DOHH2 (cell line): ENCODE measurements around the gene USH2A.

ENCODE experiments used
- H3F3A ChIP-seq: fragments of 200-600 bp; sonication (generic), shearing (Covaris generic); 2 replicates; pipeline ENCODE4 v1.6.0; 2016; ENCODE audit warnings: antibody characterized with exemption, mild to moderate bottlenecking; ENCODE audit not compliant: control insufficient read depth, insufficient read depth
- H3K27ac ChIP-seq: fragments of 200-600 bp; sonication (generic); 2 replicates; pipeline ENCODE4 v1.5.1; 2014; ENCODE audit warnings: low read depth, mild to moderate bottlenecking, low read length, moderate library complexity
- H3K27me3 ChIP-seq: fragments of 200-600 bp; sonication (generic); 2 replicates; pipeline ENCODE4 v1.6.1; 2014; ENCODE audit warnings: mild to moderate bottlenecking, low read length, mixed read lengths; ENCODE audit not compliant: control insufficient read depth
- H3K36me3 ChIP-seq: fragments of 200-600 bp; sonication (generic); 2 replicates; pipeline ENCODE4 v1.6.1; 2014; ENCODE audit warnings: mild to moderate bottlenecking, low read length, moderate library complexity, mixed read lengths; ENCODE audit not compliant: control insufficient read depth
- H3K4me1 ChIP-seq: fragments of 200-600 bp; sonication (generic); 2 replicates; pipeline ENCODE4 v1.6.1; 2014; ENCODE audit warnings: mild to moderate bottlenecking, low read length, mixed read lengths; ENCODE audit not compliant: control insufficient read depth
- H3K4me2 ChIP-seq: fragments of 200-600 bp; sonication (generic); 2 replicates; pipeline ENCODE4 v1.6.0; 2014; ENCODE audit warnings: mild to moderate bottlenecking, low read length, moderate library complexity
- H3K4me3 ChIP-seq: fragments of 200-600 bp; sonication (generic); 2 replicates; pipeline ENCODE4 v1.5.1; 2014; ENCODE audit warnings: mild to moderate bottlenecking, low read length, mixed read lengths
- H3K79me2 ChIP-seq: fragments of 200-600 bp; sonication (generic); 2 replicates; pipeline ENCODE4 v1.6.1; 2014; ENCODE audit warnings: mild to moderate bottlenecking, low read length, mixed read lengths; ENCODE audit not compliant: control insufficient read depth
- H3K9me2 ChIP-seq: fragments of 200-600 bp; sonication (generic); replicated peaks from 2 replicates; pipeline ENCODE4 v1.6.1; 2014; ENCODE audit warnings: mild to moderate bottlenecking, low read length, mixed read lengths; ENCODE audit not compliant: control insufficient read depth
- H3K9me3 ChIP-seq: fragments of 200-600 bp; sonication (generic); 2 replicates; pipeline ENCODE4 v1.6.1; 2014; ENCODE audit warnings: antibody characterized with exemption, low read length, mixed read lengths; ENCODE audit not compliant: control insufficient read depth, insufficient read depth
- H4K20me1 ChIP-seq: fragments of 200-600 bp; sonication (generic); 2 replicates; pipeline ENCODE4 v1.6.0; 2014; ENCODE audit warnings: low read depth, mild to moderate bottlenecking, antibody characterized with exemption, low read length, moderate library complexity; ENCODE audit not compliant: control insufficient read depth, insufficient read depth
- EZH2phosphoT487 ChIP-seq: fragments of 200-600 bp; sonication (generic); IDR thresholded peaks from 2 replicates; pipeline ENCODE4 v1.6.1; 2017; ENCODE audit warnings: borderline replicate concordance, mild to moderate bottlenecking, antibody characterized with exemption, low read length, moderate library complexity, mixed read lengths
- TF ChIP-seq, protein P1 (sequence below): fragments of 200-600 bp; sonication (generic); IDR thresholded peaks from one replicate; pipeline ENCODE4 v1.5.1; 2014; ENCODE audit warnings: antibody characterized with exemption, mild to moderate bottlenecking, low read depth, low read length; ENCODE audit not compliant: poor library complexity, severe bottlenecking

The USH2A gene

GRCh38 chr1:215891266-215892057 lies 531.8 kb downstream of the USH2A start:
- no peaks in the 10 kb centered on the region for H4K20me1 ChIP-seq
- no peak overlapping the region for H3K27ac ChIP-seq
- no peaks in the 10 kb centered on the region for H3K36me3 ChIP-seq
- H3K9me3 ChIP-seq, result no peaks in the 10 kb centered on the region
- H3K27me3 ChIP-seq, result no peaks in the 10 kb centered on the region
- no peak overlapping the region for H3K4me3 ChIP-seq
- no peaks in the 10 kb centered on the region for H3F3A ChIP-seq
- no peak for TF ChIP-seq EZH2phosphoT487
- TF ChIP-seq, protein P1, sequence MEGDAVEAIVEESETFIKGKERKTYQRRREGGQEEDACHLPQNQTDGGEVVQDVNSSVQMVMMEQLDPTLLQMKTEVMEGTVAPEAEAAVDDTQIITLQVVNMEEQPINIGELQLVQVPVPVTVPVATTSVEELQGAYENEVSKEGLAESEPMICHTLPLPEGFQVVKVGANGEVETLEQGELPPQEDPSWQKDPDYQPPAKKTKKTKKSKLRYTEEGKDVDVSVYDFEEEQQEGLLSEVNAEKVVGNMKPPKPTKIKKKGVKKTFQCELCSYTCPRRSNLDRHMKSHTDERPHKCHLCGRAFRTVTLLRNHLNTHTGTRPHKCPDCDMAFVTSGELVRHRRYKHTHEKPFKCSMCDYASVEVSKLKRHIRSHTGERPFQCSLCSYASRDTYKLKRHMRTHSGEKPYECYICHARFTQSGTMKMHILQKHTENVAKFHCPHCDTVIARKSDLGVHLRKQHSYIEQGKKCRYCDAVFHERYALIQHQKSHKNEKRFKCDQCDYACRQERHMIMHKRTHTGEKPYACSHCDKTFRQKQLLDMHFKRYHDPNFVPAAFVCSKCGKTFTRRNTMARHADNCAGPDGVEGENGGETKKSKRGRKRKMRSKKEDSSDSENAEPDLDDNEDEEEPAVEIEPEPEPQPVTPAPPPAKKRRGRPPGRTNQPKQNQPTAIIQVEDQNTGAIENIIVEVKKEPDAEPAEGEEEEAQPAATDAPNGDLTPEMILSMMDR, result no peak
- H3K79me2 ChIP-seq, result no peaks in the 10 kb centered on the region
- no peaks in the 10 kb centered on the region for H3K9me2 ChIP-seq
- no peak overlapping the region for H3K4me2 ChIP-seq
- H3K4me1 ChIP-seq, result no peaks in the 10 kb centered on the region

DNA sequence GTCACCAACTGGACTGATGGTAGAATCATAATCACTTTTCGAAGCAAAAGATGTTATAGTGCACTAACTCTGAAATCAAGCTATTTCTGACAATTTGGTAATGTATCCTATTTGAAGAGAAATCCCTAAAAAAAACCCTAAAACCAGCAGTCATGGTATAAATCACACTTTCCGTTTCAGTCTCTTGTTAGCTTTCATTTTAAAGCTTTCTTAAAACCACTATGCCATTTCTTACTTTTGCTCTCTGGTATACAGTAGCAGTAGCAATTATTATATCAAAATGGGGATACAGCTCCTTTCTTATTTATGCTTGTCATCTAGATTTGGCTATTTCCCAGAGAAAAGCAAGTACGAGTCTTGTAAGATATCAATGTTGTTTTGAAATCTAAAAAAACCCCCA lies 532.8 kb downstream of the USH2A start:
- TF ChIP-seq, protein P1, result no peak
- no peak for TF ChIP-seq EZH2phosphoT487
- Histone ChIP-seq H3K27ac (no peak overlapping the region), H3K9me2 (no peaks in the 10 kb centered on the region), H3F3A (no peaks in the 10 kb centered on the region), H4K20me1 (no peaks in the 10 kb centered on the region), H3K4me3 (no peak overlapping the region), H3K4me1 (no peaks in the 10 kb centered on the region), H3K9me3 (no peaks in the 10 kb centered on the region), H3K79me2 (no peaks in the 10 kb centered on the region), H3K36me3 (no peaks in the 10 kb centered on the region), H3K4me2 (no peak overlapping the region), H3K27me3 (no peaks in the 10 kb centered on the region)

GRCh38 chr1:215889871-215890270 lies 533.4 kb downstream of the USH2A start:
- Histone ChIP-seq H3K9me2 (no peaks in the 10 kb centered on the region), H3K4me3 (no peak overlapping the region), H3K27me3 (no peaks in the 10 kb centered on the region), H4K20me1 (no peaks in the 10 kb centered on the region), H3K4me1 (no peaks in the 10 kb centered on the region), H3F3A (no peaks in the 10 kb centered on the region), H3K9me3 (no peaks in the 10 kb centered on the region), H3K27ac (no peak overlapping the region), H3K79me2 (no peaks in the 10 kb centered on the region), H3K36me3 (no peaks in the 10 kb centered on the region), H3K4me2 (no peak overlapping the region)
- TF ChIP-seq EZH2phosphoT487, result no peak

DNA sequence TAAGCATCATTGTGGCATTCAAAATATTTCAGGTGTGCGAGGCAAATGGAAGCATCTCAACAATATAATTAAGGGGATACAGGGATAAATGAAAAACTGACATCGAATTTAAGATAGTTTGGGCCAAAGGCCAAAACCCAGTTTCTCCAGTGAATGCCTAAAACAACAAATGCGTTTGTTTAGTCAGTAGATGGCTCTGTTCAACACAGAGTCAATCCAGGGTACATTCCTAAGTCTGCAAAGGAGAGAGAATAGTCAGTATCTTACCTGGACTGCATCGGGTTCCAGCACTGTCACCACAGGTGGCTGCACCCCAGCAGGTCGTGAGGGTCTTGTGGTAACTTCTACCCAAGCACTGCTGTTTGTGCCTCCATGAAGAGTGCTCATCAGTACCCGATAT lies 535.1 kb downstream of the USH2A start:
- no peaks in the 10 kb centered on the region for H3K27me3 ChIP-seq
- H4K20me1 ChIP-seq, result no peaks in the 10 kb centered on the region

More for the DNA sequence above, 535.1 kb downstream of the USH2A start:
- no peaks in the 10 kb centered on the region for H3K36me3 ChIP-seq
- TF ChIP-seq, protein P1, result no peak
- TF ChIP-seq EZH2phosphoT487, result no peak
- no peaks in the 10 kb centered on the region for H3K4me1 ChIP-seq
- H3K27ac ChIP-seq, result no peak overlapping the region
- no peaks in the 10 kb centered on the region for H3K79me2 ChIP-seq
- H3F3A ChIP-seq, result no peaks in the 10 kb centered on the region
- H3K9me3 ChIP-seq, result no peaks in the 10 kb centered on the region
- H3K9me2 ChIP-seq, result no peaks in the 10 kb centered on the region
- H3K4me3 ChIP-seq, result no peak overlapping the region
- H3K4me2 ChIP-seq, result no peak overlapping the region
